ENCODE measurements around the gene CDK6. TPM values are rescaled to one million over a fixed set of nuclear protein-coding genes. Genes with fewer than 3 reads are reported as not detected.
A peak's percentile ranks its signal among the peaks of the same experiment; 100 is the strongest.

The CDK6 gene
- total and polyA plus RNA-seq, 5 experiments from 2014 or later, result 10.1 to 29.4 (median 12.9) TPM

DNA sequence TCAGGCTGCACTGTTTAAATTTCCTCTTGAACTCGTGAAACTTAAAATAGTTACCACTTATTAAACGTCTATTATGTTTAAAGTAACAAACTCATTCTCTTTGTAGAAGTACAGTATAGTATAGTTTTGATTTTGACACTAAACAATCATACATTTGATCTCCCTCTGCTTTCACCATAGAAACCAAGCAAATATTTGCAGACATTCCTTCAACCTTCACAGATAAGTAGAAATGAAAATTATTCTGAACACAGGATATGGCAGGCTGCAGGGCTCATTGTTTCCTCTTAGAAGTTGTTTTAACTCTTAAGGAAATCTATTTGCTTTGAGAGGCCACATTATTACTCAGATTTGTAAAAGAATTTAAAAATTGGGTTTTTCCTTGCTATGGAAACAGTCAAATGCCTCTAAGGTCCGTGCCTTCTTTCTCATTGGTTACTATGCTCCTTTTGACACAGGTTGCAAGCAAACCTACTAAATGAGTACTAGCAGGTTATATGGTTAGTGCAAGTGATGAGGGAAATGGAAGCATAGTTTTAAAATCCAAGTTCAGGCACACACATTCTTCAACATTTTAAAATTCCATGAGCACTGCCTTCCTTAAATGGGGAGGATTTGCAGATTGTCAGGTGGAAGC, 153.4 kb downstream of the CDK6 start:
- Mint-ChIP-seq H3K4me3 (peak overlapping the region; percentile 0 to 64 (median 52)), H3K4me1 (peaks cover 36 to 84% (median 79%) of the 10 kb centered on the region in 4 donors), H3K27ac (peak overlapping the region; percentile 7 to 94 (median 90)), H3K36me3 (peaks cover 0 to 3% (median 2%) of the 10 kb centered on the region in 3 donors), H3K9me3 (no peaks in the 10 kb centered on the region), H3K27me3 (no peaks in the 10 kb centered on the region)
- POLR2A ChIA-PET, result no interaction called here
- ATAC-seq (peak; percentile 56 to 70), DNase-seq (peak in 3 of 10 donors; percentile 24 to 58 (median 49))

DNA sequence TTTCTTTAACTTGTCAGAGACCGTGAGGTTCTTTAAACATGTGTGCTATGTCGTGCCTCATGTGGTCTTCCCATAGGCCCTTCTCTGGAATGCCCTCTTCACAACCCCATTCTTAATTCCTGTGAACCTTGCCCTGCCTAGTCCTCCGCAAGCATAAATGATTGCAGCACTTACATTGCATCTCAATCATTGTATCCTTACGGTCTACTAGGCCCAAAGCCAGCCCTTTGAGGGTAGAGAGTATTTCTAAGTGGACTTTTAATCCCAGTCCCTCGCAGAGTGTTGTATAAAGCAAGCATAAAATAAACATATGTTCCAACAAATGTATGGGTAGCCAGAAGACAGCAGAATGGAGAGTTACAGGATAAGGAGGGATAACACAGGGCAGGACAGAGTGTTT, 154.0 kb downstream of the CDK6 start:
- Mint-ChIP-seq H3K4me3 (peak overlapping the region in 6 of 10 donors; percentile 7 to 62 (median 46)), H3K9me3 (no peaks in the 10 kb centered on the region), H3K4me1 (peaks cover 36 to 84% (median 78%) of the 10 kb centered on the region in 4 donors), H3K27ac (peak overlapping the region; percentile 7 to 94 (median 90)), H3K36me3 (peaks cover 0 to 4% (median 0%) of the 10 kb centered on the region in 3 donors), H3K27me3 (no peaks in the 10 kb centered on the region)
- POLR2A ChIA-PET, result interaction anchor here (0.6 kb wide), 1 partner anchor 90 kb away, joined by 4 read pairs; no protein-coding TSS in a partner anchor
- ATAC-seq (no peak), DNase-seq (no peak)

DNA sequence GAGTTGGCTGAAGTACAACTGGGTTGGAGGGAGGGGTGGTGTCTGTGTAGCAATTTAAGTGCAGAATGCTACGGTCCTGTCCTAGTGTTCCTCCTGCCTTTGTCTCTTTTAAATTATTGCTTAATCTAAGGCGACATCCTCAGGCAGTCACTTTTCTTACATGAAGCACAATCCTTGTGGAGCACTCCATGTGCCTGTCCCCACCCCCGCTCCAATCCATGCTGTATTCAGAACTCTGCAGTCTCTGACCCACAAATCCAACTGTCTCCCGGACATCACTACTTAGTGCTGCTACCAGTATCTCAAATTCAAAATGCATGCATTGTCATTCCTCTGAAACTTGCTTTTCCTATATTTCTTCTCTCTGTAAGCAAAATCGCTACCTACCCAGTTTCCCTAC, 154.7 kb downstream of the CDK6 start:
- no peaks in the 10 kb centered on the region for H3K9me3 Mint-ChIP-seq
- peak overlapping the region; percentile 7 to 94 (median 90) for H3K27ac Mint-ChIP-seq
- peak overlapping the region in 4 of 10 donors; percentile 9 to 62 (median 46) for H3K4me3 Mint-ChIP-seq

DNA sequence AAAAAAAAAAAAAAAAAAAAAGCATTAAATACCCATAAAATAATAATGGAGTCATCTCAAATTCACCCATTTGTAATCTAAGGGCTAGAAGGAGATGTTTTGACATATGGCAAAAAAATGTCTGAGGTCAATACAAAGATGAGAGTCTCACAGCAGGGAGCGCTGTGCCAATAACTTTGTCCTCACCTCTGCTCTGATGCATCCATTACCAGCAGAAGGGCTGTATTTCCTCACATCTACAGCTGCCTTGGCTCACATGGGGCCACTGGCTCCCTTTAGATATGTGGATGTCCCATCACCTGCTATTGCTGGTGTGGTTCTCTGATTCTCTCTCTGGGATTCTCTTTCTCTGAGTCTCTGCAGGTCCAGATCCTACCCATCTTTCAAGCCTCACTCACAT, 155.9 kb downstream of the CDK6 start:
- Mint-ChIP-seq H3K27me3 (no peaks in the 10 kb centered on the region), H3K4me3 (peak overlapping the region in 1 of 10 donors; percentile 24), H3K27ac (peak overlapping the region in 5 of 10 donors; percentile 63 to 93 (median 89)), H3K9me3 (no peaks in the 10 kb centered on the region), H3K4me1 (peaks cover 30 to 65% (median 60%) of the 10 kb centered on the region in 4 donors), H3K36me3 (peaks cover 0 to 4% (median 0%) of the 10 kb centered on the region in 3 donors)
- ATAC-seq, result no peak
- DNase-seq, result no peak
- POLR2A ChIA-PET, result interaction anchor here (0.6 kb wide), 1 partner anchor 29 kb away, joined by 3 read pairs; no protein-coding TSS in a partner anchor

More for the DNA sequence above, 154.7 kb downstream of the CDK6 start:
- peaks cover 0 to 4% (median 0%) of the 10 kb centered on the region in 3 donors for H3K36me3 Mint-ChIP-seq
- no peaks in the 10 kb centered on the region for H3K27me3 Mint-ChIP-seq
- ATAC-seq, result no peak
- DNase-seq, result no peak
- POLR2A ChIA-PET, result no interaction called here
- H3K4me1 Mint-ChIP-seq, result peaks cover 34 to 77% (median 71%) of the 10 kb centered on the region in 4 donors

DNA sequence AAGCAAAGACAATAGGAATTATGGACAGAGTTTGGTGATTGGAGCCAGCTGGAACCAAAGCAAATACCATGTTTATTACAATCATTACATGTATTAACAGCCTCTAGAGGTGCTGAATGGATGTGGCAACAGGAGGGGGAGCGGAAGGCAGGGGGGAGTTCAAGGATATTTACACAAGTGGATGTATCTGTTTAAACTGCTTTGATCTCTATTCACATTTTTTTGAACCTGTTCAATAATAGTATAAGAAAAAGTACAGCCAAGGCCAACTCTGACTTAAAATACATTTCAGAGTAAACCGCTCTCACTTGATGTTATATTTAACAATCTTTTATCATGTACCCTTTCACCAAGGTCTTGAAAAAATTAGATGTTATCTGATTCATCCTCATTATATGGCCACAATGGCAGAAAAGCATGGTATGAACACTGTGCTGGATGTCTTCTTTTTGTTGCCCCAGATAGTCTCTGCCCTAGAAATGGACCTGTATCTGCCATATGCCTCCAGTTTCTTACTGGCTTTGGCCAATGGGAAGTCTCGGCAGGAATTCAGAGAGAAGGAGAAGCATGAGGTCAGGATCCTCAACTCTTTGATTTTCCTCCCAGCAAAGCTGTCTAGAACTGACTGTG, 158.0 kb downstream of the CDK6 start:
- POLR2A ChIA-PET, result no interaction called here
- H3K36me3 Mint-ChIP-seq, result peaks cover 0 to 8% (median 0%) of the 10 kb centered on the region in 3 donors
- ATAC-seq (no peak), DNase-seq (no peak)
- no peaks in the 10 kb centered on the region for H3K9me3 Mint-ChIP-seq
- no peaks in the 10 kb centered on the region for H3K27me3 Mint-ChIP-seq
- H3K4me1 Mint-ChIP-seq, result peaks cover 24 to 51% (median 39%) of the 10 kb centered on the region in 4 donors
- H3K27ac Mint-ChIP-seq, result peak overlapping the region in 2 of 10 donors; percentile 37 to 73
- peak overlapping the region in 1 of 10 donors; percentile 16 for H3K4me3 Mint-ChIP-seq

DNA sequence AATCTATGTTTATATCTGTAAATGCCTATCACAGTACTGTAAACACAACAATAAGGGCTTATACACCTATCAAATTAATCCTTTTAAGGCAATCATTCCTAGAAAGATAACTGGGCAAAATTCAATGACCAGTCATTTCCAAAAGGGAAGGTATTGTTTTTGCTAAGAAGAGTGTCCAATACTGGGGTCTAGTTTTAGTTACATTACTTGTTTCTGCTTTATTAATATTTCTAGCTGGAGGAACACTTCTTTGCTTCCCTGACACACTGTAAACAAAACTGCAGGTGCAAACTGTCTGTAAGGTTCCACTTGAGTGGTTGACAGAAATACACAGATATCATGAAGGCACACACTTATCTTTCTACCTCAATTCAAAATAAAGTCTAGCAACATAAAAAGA, 162.0 kb downstream of the CDK6 start:
- no peak for ATAC-seq
- POLR2A ChIA-PET, result no interaction called here
- no peaks in the 10 kb centered on the region for H3K9me3 Mint-ChIP-seq
- peaks cover 12 to 27% (median 17%) of the 10 kb centered on the region in 3 donors for H3K36me3 Mint-ChIP-seq
- peaks cover 10 to 22% (median 17%) of the 10 kb centered on the region in 4 donors for H3K4me1 Mint-ChIP-seq
- no peak for DNase-seq
- H3K27ac Mint-ChIP-seq, result peak overlapping the region in 1 of 10 donors; percentile 7
- H3K4me3 Mint-ChIP-seq, result no peak overlapping the region
- H3K27me3 Mint-ChIP-seq, result no peaks in the 10 kb centered on the region

DNA sequence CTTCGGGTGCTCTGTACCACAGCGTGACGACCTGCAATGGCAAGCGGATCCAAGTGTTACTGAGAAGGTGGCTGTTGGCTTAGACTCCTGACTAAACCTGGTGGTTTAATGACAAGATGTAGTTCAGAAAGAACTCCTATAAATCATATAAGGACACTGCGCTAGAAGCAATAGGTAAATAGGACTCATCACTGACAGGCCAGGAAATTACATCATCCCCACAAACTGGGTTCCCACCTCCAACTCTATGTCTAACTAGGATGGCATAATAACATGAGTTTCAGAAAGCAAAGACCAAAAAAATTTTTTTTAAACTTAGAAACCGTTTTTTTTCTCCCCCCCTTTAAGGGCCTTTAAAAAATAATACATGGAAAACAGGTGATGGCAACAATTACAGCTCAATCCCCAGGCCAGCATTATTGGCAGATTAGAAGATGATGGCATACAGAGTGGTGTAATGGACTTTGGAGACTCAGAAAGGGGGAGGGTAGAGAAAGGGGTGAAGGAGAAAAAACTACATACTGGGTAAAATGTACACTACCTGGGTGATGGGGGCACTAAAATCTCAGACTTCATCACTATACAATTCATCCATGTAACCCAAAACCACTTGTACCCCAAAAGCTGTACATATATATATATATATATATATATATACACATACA, 164.7 kb downstream of the CDK6 start:
- H3K4me3 Mint-ChIP-seq, result no peak overlapping the region
- DNase-seq (no peak), ATAC-seq (no peak)
- no peaks in the 10 kb centered on the region for H3K27me3 Mint-ChIP-seq
- H3K9me3 Mint-ChIP-seq, result no peaks in the 10 kb centered on the region
- peak overlapping the region in 1 of 10 donors; percentile 44 for H3K27ac Mint-ChIP-seq
- POLR2A ChIA-PET, result no interaction called here
- peaks cover 8 to 41% (median 20%) of the 10 kb centered on the region in 3 donors for H3K36me3 Mint-ChIP-seq
- peaks cover 0 to 10% (median 9%) of the 10 kb centered on the region in 4 donors for H3K4me1 Mint-ChIP-seq

DNA sequence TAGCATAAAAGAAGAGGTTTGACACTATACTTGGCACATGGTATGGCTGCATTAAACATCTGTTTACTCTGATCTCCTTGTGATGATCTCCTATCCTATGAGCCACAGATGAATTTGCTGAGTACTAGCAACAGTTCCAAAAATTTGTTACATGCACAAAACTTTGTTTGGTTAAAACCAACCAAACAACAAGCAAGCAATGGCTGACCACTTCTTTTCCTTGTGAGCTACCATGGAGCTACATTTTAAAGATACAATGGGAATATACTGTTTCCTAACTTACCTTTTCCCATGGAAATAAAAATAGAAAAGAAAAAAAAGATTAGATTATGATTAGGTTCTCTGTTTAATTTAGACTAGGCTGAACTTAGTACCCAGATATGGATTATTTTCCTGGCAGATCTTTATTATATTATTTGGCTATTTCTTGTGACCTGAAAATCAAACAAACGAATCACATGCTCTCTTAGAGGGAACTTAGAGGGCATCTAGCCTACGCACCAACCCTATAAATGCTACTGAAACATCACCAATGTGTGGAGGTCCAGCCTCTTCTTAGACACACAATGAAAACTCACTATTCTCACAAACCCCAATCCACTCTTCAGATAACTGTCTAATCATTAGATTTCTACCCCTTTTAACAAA, 166.0 kb downstream of the CDK6 start:
- no peak overlapping the region for H3K27ac Mint-ChIP-seq
- H3K9me3 Mint-ChIP-seq, result no peaks in the 10 kb centered on the region
- peaks cover 4 to 20% (median 15%) of the 10 kb centered on the region in 4 donors for H3K4me1 Mint-ChIP-seq
- H3K4me3 Mint-ChIP-seq, result no peak overlapping the region
- no peaks in the 10 kb centered on the region for H3K27me3 Mint-ChIP-seq
- no peak for DNase-seq
- POLR2A ChIA-PET, result no interaction called here
- H3K36me3 Mint-ChIP-seq, result peaks cover 8 to 41% (median 20%) of the 10 kb centered on the region in 3 donors
- no peak for ATAC-seq

DNA sequence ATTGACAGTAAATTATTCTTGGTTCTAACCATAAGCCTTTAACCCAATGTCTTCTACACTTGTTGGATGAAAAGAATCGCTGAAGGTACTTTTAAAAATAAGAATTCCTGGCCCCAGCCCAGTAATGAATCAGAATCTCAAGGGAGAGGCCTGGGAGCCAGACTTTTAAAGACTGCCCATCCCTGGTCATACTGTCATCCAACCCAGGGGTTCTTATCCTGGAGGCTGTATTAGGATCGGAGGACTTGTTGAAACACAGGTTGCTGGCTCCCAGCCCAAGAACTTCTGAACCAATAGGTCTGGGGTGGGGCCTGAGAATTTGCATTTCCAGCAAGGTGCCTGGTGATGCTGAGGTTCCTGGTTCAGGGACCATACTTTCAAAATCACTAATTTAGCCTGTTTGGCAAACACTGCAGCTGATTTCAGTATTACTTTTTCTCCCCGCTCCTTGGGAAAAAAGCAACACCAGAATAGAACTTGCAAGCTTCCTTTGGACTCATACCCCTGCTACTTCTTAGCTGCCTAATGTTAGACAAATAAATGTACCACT, 166.7 kb downstream of the CDK6 start:
- ATAC-seq, result no peak
- DNase-seq, result no peak
- peak overlapping the region in 2 of 10 donors; percentile 28 to 59 for H3K27ac Mint-ChIP-seq
- no peaks in the 10 kb centered on the region for H3K9me3 Mint-ChIP-seq
- peaks cover 4 to 22% (median 17%) of the 10 kb centered on the region in 4 donors for H3K4me1 Mint-ChIP-seq
- peak overlapping the region in 1 of 10 donors; percentile 54 for H3K4me3 Mint-ChIP-seq
- no peaks in the 10 kb centered on the region for H3K27me3 Mint-ChIP-seq
- POLR2A ChIA-PET, result no interaction called here
- peaks cover 8 to 41% (median 20%) of the 10 kb centered on the region in 3 donors for H3K36me3 Mint-ChIP-seq

DNA sequence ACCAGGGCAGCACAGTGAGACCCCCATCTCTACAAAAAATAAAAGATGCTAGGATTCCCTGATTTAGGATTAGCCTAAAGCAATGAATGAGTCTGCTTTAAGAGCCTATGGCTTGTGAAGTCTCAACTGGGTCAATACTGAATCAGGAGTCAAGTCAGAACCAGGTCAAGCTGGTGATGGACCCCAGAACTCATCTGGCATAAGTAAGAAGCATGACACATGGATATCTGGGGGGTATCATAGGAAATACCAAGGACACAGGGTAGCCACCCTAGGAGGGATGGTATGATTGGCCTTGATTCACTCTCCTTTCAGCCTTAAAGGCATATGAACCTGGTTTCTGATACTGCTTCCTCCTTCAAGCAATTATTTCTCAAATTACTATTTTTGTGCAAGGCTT, 167.8 kb downstream of the CDK6 start:
- no peaks in the 10 kb centered on the region for H3K27me3 Mint-ChIP-seq
- H3K4me3 Mint-ChIP-seq, result no peak overlapping the region
- H3K36me3 Mint-ChIP-seq, result peaks cover 4 to 43% (median 20%) of the 10 kb centered on the region in 3 donors
- H3K27ac Mint-ChIP-seq, result peak overlapping the region in 1 of 10 donors; percentile 73
- ATAC-seq, result no peak
- H3K9me3 Mint-ChIP-seq, result no peaks in the 10 kb centered on the region
- H3K4me1 Mint-ChIP-seq, result peaks cover 9 to 23% (median 16%) of the 10 kb centered on the region in 4 donors
- DNase-seq, result no peak
- POLR2A ChIA-PET, result no interaction called here

DNA sequence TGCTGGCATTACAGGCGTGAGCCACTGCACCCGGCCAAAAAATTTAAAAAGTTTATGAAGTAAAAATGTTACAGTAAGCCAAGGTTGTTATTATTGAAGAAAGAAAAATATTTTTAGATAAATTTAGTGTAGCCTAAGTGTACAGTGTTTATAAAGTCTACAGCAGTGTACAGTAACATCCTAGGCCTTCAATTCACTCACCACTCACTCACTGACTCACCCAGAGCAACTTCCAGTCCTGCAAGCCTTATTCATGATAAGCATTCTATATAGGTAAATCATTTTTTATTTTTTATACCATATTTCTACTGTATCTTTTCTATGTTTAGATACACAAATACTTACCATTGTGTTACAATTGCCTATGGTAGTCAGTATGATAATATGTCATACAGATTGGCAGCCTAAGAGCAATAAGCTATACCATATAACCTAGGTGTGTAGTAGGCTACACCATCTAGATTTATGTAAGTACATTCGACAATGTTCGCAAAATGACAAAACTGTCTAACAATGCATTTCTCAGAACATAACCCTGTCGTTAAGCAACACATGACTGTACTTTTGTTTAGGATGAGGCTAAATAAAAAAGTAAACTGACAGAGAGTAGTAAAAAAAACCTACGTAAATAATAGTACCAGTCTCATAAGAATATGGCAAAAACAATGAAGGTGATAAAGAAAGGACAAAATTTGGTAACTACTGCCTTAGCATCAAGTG, 168.4 kb downstream of the CDK6 start:
- Mint-ChIP-seq H3K4me1 (peaks cover 9 to 23% (median 16%) of the 10 kb centered on the region in 4 donors), H3K27ac (no peak overlapping the region), H3K9me3 (no peaks in the 10 kb centered on the region), H3K4me3 (no peak overlapping the region), H3K27me3 (no peaks in the 10 kb centered on the region), H3K36me3 (peaks cover 4 to 43% (median 20%) of the 10 kb centered on the region in 3 donors)
- ATAC-seq (no peak), DNase-seq (no peak)
- POLR2A ChIA-PET, result no interaction called here

DNA sequence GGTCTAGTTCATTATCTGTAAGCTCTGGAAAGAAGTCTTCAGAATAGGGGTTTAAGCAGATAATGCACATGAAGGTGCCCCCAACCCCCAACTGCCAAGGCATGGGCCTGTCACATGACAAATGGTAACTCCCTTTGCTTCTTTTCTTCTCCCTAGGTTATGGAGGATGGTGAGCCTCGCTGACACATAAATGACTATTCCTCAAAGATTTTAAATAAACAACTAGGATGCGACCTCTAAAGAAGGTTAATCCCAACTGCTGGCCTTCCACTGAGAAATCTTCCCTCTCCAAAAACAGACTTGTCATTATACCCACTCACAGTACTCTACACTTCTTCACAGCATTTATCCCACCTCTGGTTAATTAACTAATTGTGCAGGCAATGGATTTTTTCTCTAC, 170.4 kb downstream of the CDK6 start:
- peaks cover 2 to 32% (median 13%) of the 10 kb centered on the region in 3 donors for H3K36me3 Mint-ChIP-seq
- POLR2A ChIA-PET, result no interaction called here
- peaks cover 5 to 22% (median 15%) of the 10 kb centered on the region in 4 donors for H3K4me1 Mint-ChIP-seq
- no peaks in the 10 kb centered on the region for H3K9me3 Mint-ChIP-seq
- no peak overlapping the region for H3K27ac Mint-ChIP-seq
- ATAC-seq, result no peak
- no peak for DNase-seq
- H3K27me3 Mint-ChIP-seq, result no peaks in the 10 kb centered on the region
- H3K4me3 Mint-ChIP-seq, result no peak overlapping the region

Data from naive thymus-derived CD8-positive, alpha-beta T cell (primary cell).